ENCODE results near the gene TRIM6. TPM values are rescaled to one million over a fixed set of nuclear protein-coding genes. Genes with fewer than 3 reads are reported as not detected.
"Not testable (repeated sequence)": the region's sequence is repeated elsewhere in the genome, so short reads cannot be mapped to it uniquely, and the experiment has no call there.

TRIM6 gene
- total RNA-seq, 1 donor from 2014 or later = 23.9 TPM

- no peaks in the 10 kb centered on the region for H3K9me3 Mint-ChIP-seq (ENCODE audit: unreplicated experiment)
- H3K27me3 ChIP-seq (ENCODE audit: insufficient read depth, low read length) = no peaks in the 10 kb centered on the region
- H3K9me3 ChIP-seq (ENCODE audit: insufficient read depth, low read depth, low read length) = no peaks in the 10 kb centered on the region
- no peaks in the 10 kb centered on the region for H4K20me1 ChIP-seq (ENCODE audit: insufficient read depth, low read length)
- H3K4me3 ChIP-seq (ENCODE audit: insufficient read depth, low read depth, low read length) = no peak overlapping the region
- FAIRE-seq = no peak
- H3K36me3 Mint-ChIP-seq (ENCODE audit: low read depth, unreplicated experiment) = peaks cover 13% of the 10 kb centered on the region
- no peaks in the 10 kb centered on the region for H3K79me2 ChIP-seq (ENCODE audit: insufficient read depth, low read length)
- no peak overlapping the region for H3K9ac ChIP-seq (ENCODE audit: low read length)
- H3K4me1 ChIP-seq (ENCODE audit: insufficient read depth, low read length) = no peaks in the 10 kb centered on the region
- no peak overlapping the region for H3K27ac ChIP-seq (ENCODE audit: low read depth, low read length)
- no peaks in the 10 kb centered on the region for H3K27me3 Mint-ChIP-seq (ENCODE audit: low read depth, unreplicated experiment)
- no peak overlapping the region for H3K4me3 Mint-ChIP-seq (ENCODE audit: unreplicated experiment)
- no peak overlapping the region for H3K27ac Mint-ChIP-seq (ENCODE audit: unreplicated experiment)
- no peak for DNase-seq (ENCODE audit: low read depth)
- H2AFZ ChIP-seq (ENCODE audit: low read depth, low read length) = no peak overlapping the region
- no peaks in the 10 kb centered on the region for H3K36me3 ChIP-seq (ENCODE audit: insufficient read depth, low read length)
- H3K4me1 Mint-ChIP-seq (ENCODE audit: low read depth, unreplicated experiment) = no peaks in the 10 kb centered on the region
- TF ChIP-seq CTCF (IDR thresholded peaks at IDR 0.05; ENCODE audit: insufficient read depth, low read depth, low read length) (no peak), EZH2 (IDR thresholded peaks at IDR 0.05; ENCODE audit: insufficient read depth, low read length) (no peak)
- H3K4me2 ChIP-seq (ENCODE audit: low read length) = no peak overlapping the region
Measured at GRCh38 chr11:5643585-5643984, 47.1 kb downstream of the TRIM6 start.

DNA sequence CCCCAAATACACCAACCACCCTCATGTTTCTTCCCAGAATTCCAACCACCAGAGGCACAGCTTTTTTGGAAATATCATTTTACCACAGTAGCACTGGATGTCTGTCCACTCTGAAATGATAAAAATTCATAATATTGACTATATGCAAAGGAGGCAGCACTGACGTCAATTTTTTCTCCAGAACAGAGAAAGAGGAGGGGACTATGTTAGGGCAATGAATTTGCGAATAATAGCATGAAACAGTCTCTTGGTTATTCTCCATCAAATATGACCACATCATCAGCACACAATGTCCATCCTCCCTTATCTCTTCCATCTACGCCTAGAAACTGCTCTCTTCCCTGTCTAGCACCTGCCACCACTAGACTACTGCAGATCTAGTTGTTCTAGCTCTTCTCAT lies 49.7 kb downstream of the TRIM6 start:
- H3K27me3 Mint-ChIP-seq (ENCODE audit: low read depth, unreplicated experiment) = no peaks in the 10 kb centered on the region
- H2AFZ ChIP-seq (ENCODE audit: low read depth, low read length) = no peak overlapping the region
- H3K9me3 Mint-ChIP-seq (ENCODE audit: unreplicated experiment) = no peaks in the 10 kb centered on the region
- H3K27ac Mint-ChIP-seq (ENCODE audit: unreplicated experiment) = no peak overlapping the region
- H3K27me3 ChIP-seq (ENCODE audit: insufficient read depth, low read length) = no peaks in the 10 kb centered on the region
- no peak overlapping the region for H3K4me3 Mint-ChIP-seq (ENCODE audit: unreplicated experiment)
- FAIRE-seq = no peak
- H3K79me2 ChIP-seq (ENCODE audit: insufficient read depth, low read length) = no peaks in the 10 kb centered on the region
- H3K4me2 ChIP-seq (ENCODE audit: low read length) = no peak overlapping the region
- H3K9ac ChIP-seq (ENCODE audit: low read length) = no peak overlapping the region
- no peaks in the 10 kb centered on the region for H3K9me3 ChIP-seq (ENCODE audit: insufficient read depth, low read depth, low read length)
- no peaks in the 10 kb centered on the region for H4K20me1 ChIP-seq (ENCODE audit: insufficient read depth, low read length)
- H3K27ac ChIP-seq (ENCODE audit: low read depth, low read length) = no peak overlapping the region
- no peak for DNase-seq (ENCODE audit: low read depth)
- H3K4me3 ChIP-seq (ENCODE audit: insufficient read depth, low read depth, low read length) = no peak overlapping the region
- peaks cover 11% of the 10 kb centered on the region for H3K36me3 Mint-ChIP-seq (ENCODE audit: low read depth, unreplicated experiment)
- no peaks in the 10 kb centered on the region for H3K4me1 ChIP-seq (ENCODE audit: insufficient read depth, low read length)
- no peaks in the 10 kb centered on the region for H3K4me1 Mint-ChIP-seq (ENCODE audit: low read depth, unreplicated experiment)
- H3K36me3 ChIP-seq (ENCODE audit: insufficient read depth, low read length) = no peaks in the 10 kb centered on the region
- TF ChIP-seq CTCF (IDR thresholded peaks at IDR 0.05; ENCODE audit: insufficient read depth, low read depth, low read length) (no peak), EZH2 (IDR thresholded peaks at IDR 0.05; ENCODE audit: insufficient read depth, low read length) (no peak)

DNA sequence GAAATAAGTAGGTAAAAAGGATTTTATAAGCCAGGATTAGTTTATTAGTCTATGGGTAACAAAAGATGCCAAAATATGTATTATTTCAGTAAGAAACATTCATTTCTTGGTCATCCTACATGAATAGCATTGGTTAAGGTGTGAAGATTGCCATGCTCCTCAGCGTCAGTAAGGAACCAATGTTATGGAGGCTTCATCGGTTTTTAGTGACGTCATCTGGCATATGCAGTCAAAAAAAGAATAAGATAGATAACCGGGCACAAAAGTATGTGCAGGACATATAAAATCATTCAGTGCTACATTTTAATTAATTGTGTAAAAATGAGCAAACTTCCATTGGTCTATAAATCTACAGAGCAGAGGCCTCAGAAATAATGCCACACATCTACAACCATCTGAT lies 59.0 kb downstream of the TRIM6 start:
- FAIRE-seq (no peak), DNase-seq (ENCODE audit: low read depth) (no peak)
- H4K20me1 ChIP-seq (ENCODE audit: insufficient read depth, low read length) = no peaks in the 10 kb centered on the region
- H3K79me2 ChIP-seq (ENCODE audit: insufficient read depth, low read length) = no peaks in the 10 kb centered on the region
- Mint-ChIP-seq H3K4me1 (ENCODE audit: low read depth, unreplicated experiment) (no peaks in the 10 kb centered on the region), H3K9me3 (ENCODE audit: unreplicated experiment) (peaks cover 3% of the 10 kb centered on the region), H3K27me3 (ENCODE audit: low read depth, unreplicated experiment) (no peaks in the 10 kb centered on the region), H3K36me3 (ENCODE audit: low read depth, unreplicated experiment) (peaks cover 7% of the 10 kb centered on the region), H3K27ac (ENCODE audit: unreplicated experiment) (no peak overlapping the region), H3K4me3 (ENCODE audit: unreplicated experiment) (no peak overlapping the region)
- H3K4me2 ChIP-seq (ENCODE audit: low read length) = no peak overlapping the region
- no peak for TF ChIP-seq EZH2 (IDR thresholded peaks at IDR 0.05; ENCODE audit: insufficient read depth, low read length)
- TF ChIP-seq CTCF (IDR thresholded peaks at IDR 0.05; ENCODE audit: insufficient read depth, low read depth, low read length) = no peak
- H3K4me3 ChIP-seq (ENCODE audit: insufficient read depth, low read depth, low read length) = no peak overlapping the region
- H3K27ac ChIP-seq (ENCODE audit: low read depth, low read length) = no peak overlapping the region
- H3K4me1 ChIP-seq (ENCODE audit: insufficient read depth, low read length) = no peaks in the 10 kb centered on the region
- H3K9me3 ChIP-seq (ENCODE audit: insufficient read depth, low read depth, low read length) = no peaks in the 10 kb centered on the region
- H3K36me3 ChIP-seq (ENCODE audit: insufficient read depth, low read length) = no peaks in the 10 kb centered on the region
- no peak overlapping the region for H2AFZ ChIP-seq (ENCODE audit: low read depth, low read length)
- no peak overlapping the region for H3K9ac ChIP-seq (ENCODE audit: low read length)
- H3K27me3 ChIP-seq (ENCODE audit: insufficient read depth, low read length) = no peaks in the 10 kb centered on the region

- H3K27me3 ChIP-seq (ENCODE audit: insufficient read depth, low read length); H3K4me3 Mint-ChIP-seq (ENCODE audit: unreplicated experiment); DNase-seq (ENCODE audit: low read depth); H3K79me2 ChIP-seq (ENCODE audit: insufficient read depth, low read length); H3K27me3 Mint-ChIP-seq (ENCODE audit: low read depth, unreplicated experiment); H3K9me3 ChIP-seq (ENCODE audit: insufficient read depth, low read depth, low read length); H2AFZ ChIP-seq (ENCODE audit: low read depth, low read length); H3K9ac ChIP-seq (ENCODE audit: low read length); H3K27ac ChIP-seq (ENCODE audit: low read depth, low read length); H3K27ac Mint-ChIP-seq (ENCODE audit: unreplicated experiment); H3K4me2 ChIP-seq (ENCODE audit: low read length); H3K4me1 ChIP-seq (ENCODE audit: insufficient read depth, low read length); H4K20me1 ChIP-seq (ENCODE audit: insufficient read depth, low read length); H3K36me3 ChIP-seq (ENCODE audit: insufficient read depth, low read length); H3K9me3 Mint-ChIP-seq (ENCODE audit: unreplicated experiment); FAIRE-seq; H3K4me1 Mint-ChIP-seq (ENCODE audit: low read depth, unreplicated experiment); H3K4me3 ChIP-seq (ENCODE audit: insufficient read depth, low read depth, low read length); H3K36me3 Mint-ChIP-seq (ENCODE audit: low read depth, unreplicated experiment): not testable (repeated sequence)
Measured at GRCh38 chr11:5656956-5657355, 60.5 kb downstream of the TRIM6 start.
